H9 (cell line): ENCODE data around the gene CDS2. TPM values are rescaled to one million over a fixed set of nuclear protein-coding genes. Genes with fewer than 3 reads are reported as not detected.

ENCODE experiments used
- DNase-seq: peaks from one replicate; pipeline ENCODE4 v3.0.0-alpha.2; 2017
- H2AFZ ChIP-seq: one replicate; pipeline ENCODE4 v1.6.1; 2013; ENCODE audit warnings: mild to moderate bottlenecking, low read length, control low read depth, moderate library complexity
- H2AK5ac ChIP-seq: 2 replicates; pipeline ENCODE4 v1.6.1; 2013; ENCODE audit warnings: low read length, control low read depth, mixed read lengths; ENCODE audit not compliant: insufficient read length
- H2BK120ac ChIP-seq: one replicate; pipeline ENCODE4 v1.6.1; 2013; ENCODE audit warnings: low read depth, mild to moderate bottlenecking, low read length, control low read depth, inconsistent platforms; ENCODE audit not compliant: poor library complexity, severe bottlenecking
- H2BK12ac ChIP-seq: 2 replicates; pipeline ENCODE4 v1.6.1; 2013; ENCODE audit warnings: low read length, control low read depth, mixed read lengths, low read depth; ENCODE audit not compliant: insufficient read length
- H2BK15ac ChIP-seq: 2 replicates; pipeline ENCODE4 v1.6.1; 2013; ENCODE audit warnings: low read depth, low read length, control low read depth
- H2BK20ac ChIP-seq: one replicate; pipeline ENCODE4 v1.6.1; 2013; ENCODE audit warnings: low read depth, mild to moderate bottlenecking, low read length, control low read depth, inconsistent platforms; ENCODE audit not compliant: poor library complexity, severe bottlenecking
- H2BK5ac ChIP-seq: 2 replicates; pipeline ENCODE4 v1.6.1; 2013; ENCODE audit warnings: low read length, control low read depth, mixed read lengths; ENCODE audit not compliant: insufficient read length
- H3K14ac ChIP-seq: 2 replicates; pipeline ENCODE4 v1.6.1; 2013; ENCODE audit warnings: low read length, control low read depth; ENCODE audit not compliant: insufficient read depth
- H3K18ac ChIP-seq: 2 replicates; pipeline ENCODE4 v1.6.1; 2013; ENCODE audit warnings: low read depth, mild to moderate bottlenecking, mixed read lengths, low read length, control low read depth; ENCODE audit not compliant: insufficient read length
- H3K23ac ChIP-seq: 2 replicates; pipeline ENCODE4 v1.6.1; 2013; ENCODE audit warnings: low read length, control low read depth, mixed read lengths, low read depth; ENCODE audit not compliant: insufficient read length
- H3K23me2 ChIP-seq: 2 replicates; pipeline ENCODE4 v1.6.1; 2013; ENCODE audit warnings: low read depth, mild to moderate bottlenecking, mixed read lengths, low read length, control low read depth; ENCODE audit not compliant: insufficient read length, poor library complexity, severe bottlenecking
- H3K27ac ChIP-seq: 2 replicates; pipeline ENCODE4 v1.5.1; 2013; ENCODE audit warnings: low read length, control low read depth, mixed read lengths, low read depth; ENCODE audit not compliant: insufficient read length
- H3K27me3 ChIP-seq: 2 replicates; pipeline ENCODE4 v1.6.1; 2013; ENCODE audit warnings: low read length, control low read depth, inconsistent platforms; ENCODE audit not compliant: insufficient read depth
- H3K4ac ChIP-seq: 2 replicates; pipeline ENCODE4 v1.6.1; 2013; ENCODE audit warnings: low read depth, mild to moderate bottlenecking, control low read depth, inconsistent platforms, low read length, moderate library complexity
- H3K4me1 ChIP-seq: 2 replicates; pipeline ENCODE4 v1.6.1; 2013; ENCODE audit warnings: low read length, control low read depth, inconsistent platforms; ENCODE audit not compliant: insufficient read depth
- H3K4me2 ChIP-seq: 2 replicates; pipeline ENCODE4 v1.6.1; 2013; ENCODE audit warnings: low read length, control low read depth, mixed read lengths; ENCODE audit not compliant: insufficient read length, insufficient read depth
- H3K56ac ChIP-seq: 2 replicates; pipeline ENCODE4 v1.6.1; 2013; ENCODE audit warnings: low read depth, mild to moderate bottlenecking, mixed read lengths, low read length, control low read depth; ENCODE audit not compliant: insufficient read length
- H3K79me1 ChIP-seq: 2 replicates; pipeline ENCODE4 v1.6.1; 2013; ENCODE audit warnings: low read depth, mild to moderate bottlenecking, moderate library complexity, low read length, control low read depth, inconsistent platforms; ENCODE audit not compliant: insufficient read depth, poor library complexity, severe bottlenecking
- H3K79me2 ChIP-seq: 2 replicates; pipeline ENCODE4 v1.6.1; 2013; ENCODE audit warnings: low read length, control low read depth, inconsistent platforms; ENCODE audit not compliant: insufficient read depth
- H3K9ac ChIP-seq: 2 replicates; pipeline ENCODE4 v1.6.1; 2013; ENCODE audit warnings: low read length, control low read depth, mixed read lengths; ENCODE audit not compliant: insufficient read length; ENCODE audit errors: extremely low read depth
- H3K9me3 ChIP-seq: one replicate; pipeline ENCODE4 v1.6.1; 2013; ENCODE audit warnings: low read depth, low read length, inconsistent platforms; ENCODE audit not compliant: control insufficient read depth
- H3T11ph ChIP-seq: one replicate; pipeline ENCODE4 v1.6.1; 2013; ENCODE audit warnings: mild to moderate bottlenecking, low read length, control low read depth, inconsistent platforms
- H4K20me1 ChIP-seq: one replicate; pipeline ENCODE4 v1.6.1; 2013; ENCODE audit not compliant: control insufficient read depth, insufficient read length, insufficient read depth
- H4K5ac ChIP-seq: 2 replicates; pipeline ENCODE4 v1.6.1; 2013; ENCODE audit warnings: low read depth, mild to moderate bottlenecking, mixed read lengths, low read length, control low read depth; ENCODE audit not compliant: insufficient read length
- H4K8ac ChIP-seq: replicated peaks from 2 replicates; pipeline ENCODE4 v1.6.1; 2013; ENCODE audit warnings: low read length, control low read depth, mixed read lengths, low read depth; ENCODE audit not compliant: insufficient read length
- H4K91ac ChIP-seq: 2 replicates; pipeline ENCODE4 v1.6.1; 2013; ENCODE audit warnings: low read depth, mild to moderate bottlenecking, moderate library complexity, mixed read lengths, low read length, control low read depth; ENCODE audit not compliant: insufficient read length
- H3K27ac Mint-ChIP-seq, 3 experiments: 2 replicates in 2 of 3; 3 replicates in 1 of 3; pipeline ENCODE4 v1.8.0; 2020 to 2021; ENCODE audit warnings: mixed read lengths in 3 of 3, mild to moderate bottlenecking in 1 of 3, moderate library complexity in 1 of 3
- H3K27me3 Mint-ChIP-seq: 2 replicates; pipeline ENCODE4 v1.8.0; 2021; ENCODE audit warnings: low read depth, mild to moderate bottlenecking, moderate library complexity, mixed read lengths
- H3K36me3 Mint-ChIP-seq, 3 experiments: 2 replicates in 2 of 3; 3 replicates in 1 of 3; pipeline ENCODE4 v1.8.0; 2020 to 2021; ENCODE audit warnings: low read depth in 3 of 3, mixed read lengths in 3 of 3; ENCODE audit not compliant: insufficient read depth in 1 of 3
- H3K4me1 Mint-ChIP-seq, 2 experiments: 2 replicates each; pipeline ENCODE4 v1.8.0; 2020; ENCODE audit warnings: mixed read lengths in 2 of 2
- H3K4me3 Mint-ChIP-seq, 2 experiments: 2 replicates in 1 of 2; 3 replicates in 1 of 2; pipeline ENCODE4 v1.8.0; 2020 to 2021; ENCODE audit warnings: mild to moderate bottlenecking in 2 of 2, mixed read lengths in 2 of 2, moderate library complexity in 1 of 2
- H3K9me3 Mint-ChIP-seq, 2 experiments: 2 replicates in 1 of 2; 3 replicates in 1 of 2; pipeline ENCODE4 v1.8.0; 2020; ENCODE audit warnings: mild to moderate bottlenecking in 2 of 2, mixed read lengths in 2 of 2, moderate library complexity in 1 of 2
- WGBS: extraction: QIAGEN DNeasy Blood & Tissue Kit; methylation state at CpG from one replicate; pipeline ENCODE4 v1.1.7; 2013; ENCODE audit warnings: missing lambda C conversion rate, low lambda C conversion rate, mixed read lengths; ENCODE audit not compliant: insufficient read length; ENCODE audit errors: extremely low coverage; 5-methylcytosine and 5-hydroxymethylcytosine counted together
- total RNA-seq: library from RNA; stranded (reverse); gene quantifications from 2 replicates; pipeline ENCODE4 v1.2.1, GENCODE V29; 2021
- TF ChIP-seq, protein P1 (sequence below): fragments of 200-600 bp; sonication (generic); conservative IDR thresholded peaks from 3 replicates; pipeline ENCODE4 v1.8.0; 2021; ENCODE audit warnings: antibody characterized with exemption, mild to moderate bottlenecking

The CDS2 gene
- total RNA-seq, 1 experiment from 2014 or later, result 63.2 TPM

DNA sequence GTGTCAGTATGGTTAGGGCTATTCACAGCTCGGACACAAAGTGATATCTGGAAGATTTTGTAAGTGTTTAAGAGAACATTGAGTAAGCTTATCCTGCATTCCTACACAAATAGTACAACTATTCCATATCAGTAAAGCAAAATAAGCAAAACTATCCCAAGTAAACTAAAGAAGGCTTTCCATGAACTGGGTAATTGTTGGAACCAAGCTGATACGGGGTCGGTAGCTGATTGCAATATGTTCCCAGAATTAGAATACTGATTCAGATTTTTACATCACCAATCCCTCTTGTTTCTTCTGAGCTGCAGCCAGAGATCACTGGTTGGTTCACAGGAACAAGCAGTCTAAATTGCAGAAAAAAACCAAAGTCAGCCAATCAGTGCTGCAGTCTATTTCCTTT is 54.1 kb downstream of the CDS2 start:
- no peak for DNase-seq

More for the DNA sequence above, 54.1 kb downstream of the CDS2 start:
- H3K27me3 ChIP-seq, result no peaks in the 10 kb centered on the region
- no peak overlapping the region for H3K23ac ChIP-seq
- Mint-ChIP-seq H3K4me3 (no peak overlapping the region), H3K9me3 (no peaks in the 10 kb centered on the region), H3K27ac (peak overlapping the region in 1 of 3 experiments; percentile 18; a peak in 1 of 7 replicates), H3K36me3 (peaks cover 13 to 50% (median 43%) of the 10 kb centered on the region in 3 experiments; a peak in 6 of 7 replicates), H3K27me3 (no peaks in the 10 kb centered on the region), H3K4me1 (peaks cover 29 to 32% of the 10 kb centered on the region in 2 experiments)
- H3K14ac ChIP-seq, result no peak overlapping the region
- no peak overlapping the region for H2BK5ac ChIP-seq
- no peaks in the 10 kb centered on the region for H4K20me1 ChIP-seq
- H3K18ac ChIP-seq, result no peak overlapping the region
- H3K9me3 ChIP-seq, result no peaks in the 10 kb centered on the region
- no peak overlapping the region for H3K4ac ChIP-seq
- no peak overlapping the region for H4K5ac ChIP-seq
- no peak overlapping the region for H3K4me2 ChIP-seq
- H2AK5ac ChIP-seq, result no peak overlapping the region
- no CpG with 5 or more reads among the region's 3 CpGs for WGBS
- no peak overlapping the region for H2BK15ac ChIP-seq
- H2AFZ ChIP-seq, result no peak overlapping the region
- no peak overlapping the region for H3K9ac ChIP-seq
- no peak overlapping the region for H3T11ph ChIP-seq
- H3K79me2 ChIP-seq, result no peaks in the 10 kb centered on the region
- TF ChIP-seq, protein P1, sequence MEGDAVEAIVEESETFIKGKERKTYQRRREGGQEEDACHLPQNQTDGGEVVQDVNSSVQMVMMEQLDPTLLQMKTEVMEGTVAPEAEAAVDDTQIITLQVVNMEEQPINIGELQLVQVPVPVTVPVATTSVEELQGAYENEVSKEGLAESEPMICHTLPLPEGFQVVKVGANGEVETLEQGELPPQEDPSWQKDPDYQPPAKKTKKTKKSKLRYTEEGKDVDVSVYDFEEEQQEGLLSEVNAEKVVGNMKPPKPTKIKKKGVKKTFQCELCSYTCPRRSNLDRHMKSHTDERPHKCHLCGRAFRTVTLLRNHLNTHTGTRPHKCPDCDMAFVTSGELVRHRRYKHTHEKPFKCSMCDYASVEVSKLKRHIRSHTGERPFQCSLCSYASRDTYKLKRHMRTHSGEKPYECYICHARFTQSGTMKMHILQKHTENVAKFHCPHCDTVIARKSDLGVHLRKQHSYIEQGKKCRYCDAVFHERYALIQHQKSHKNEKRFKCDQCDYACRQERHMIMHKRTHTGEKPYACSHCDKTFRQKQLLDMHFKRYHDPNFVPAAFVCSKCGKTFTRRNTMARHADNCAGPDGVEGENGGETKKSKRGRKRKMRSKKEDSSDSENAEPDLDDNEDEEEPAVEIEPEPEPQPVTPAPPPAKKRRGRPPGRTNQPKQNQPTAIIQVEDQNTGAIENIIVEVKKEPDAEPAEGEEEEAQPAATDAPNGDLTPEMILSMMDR, result no peak
- H2BK20ac ChIP-seq, result no peak overlapping the region
- H4K8ac ChIP-seq, result no peak overlapping the region
- H3K23me2 ChIP-seq, result no peaks in the 10 kb centered on the region
- H3K79me1 ChIP-seq, result no peaks in the 10 kb centered on the region
- no peak overlapping the region for H2BK12ac ChIP-seq
- no peak overlapping the region for H3K27ac ChIP-seq
- H4K91ac ChIP-seq, result no peak overlapping the region
- peaks cover 16% of the 10 kb centered on the region; the same call in 1 of the 2 replicates for H3K4me1 ChIP-seq
- no peak overlapping the region for H3K56ac ChIP-seq
- no peak overlapping the region for H2BK120ac ChIP-seq
